HEK293T (cell line): Measurements from ENCODE around the gene LGALS12.

Experiments
- ARNT ChIP-seq: fragments of 450-650 bp; IDR thresholded peaks from 2 replicates; pipeline ENCODE4 v1.6.1; 2017; ENCODE audit warnings: mild to moderate bottlenecking
- BHLHE40 ChIP-seq: fragments of 450-650 bp; IDR thresholded peaks from 2 replicates; pipeline ENCODE4 v1.6.1; 2016; ENCODE audit warnings: mild to moderate bottlenecking, moderate library complexity, borderline replicate concordance
- ELF4 ChIP-seq: fragments of 450-650 bp; IDR thresholded peaks from 2 replicates; pipeline ENCODE4 v1.6.1; 2017; ENCODE audit warnings: antibody characterized with exemption
- FOXA1 ChIP-seq: fragments of 450-650 bp; IDR thresholded peaks from 2 replicates; pipeline ENCODE4 v1.6.1; 2016; ENCODE audit warnings: mild to moderate bottlenecking
- FOXK2 ChIP-seq: fragments of 450-650 bp; IDR thresholded peaks from 2 replicates; pipeline ENCODE4 v1.6.1; 2016; ENCODE audit warnings: mild to moderate bottlenecking
- FOXM1 ChIP-seq: fragments of 450-650 bp; IDR thresholded peaks from 2 replicates; pipeline ENCODE4 v1.6.1; 2017; ENCODE audit warnings: mild to moderate bottlenecking, borderline replicate concordance
- HDGF ChIP-seq: fragments of 450-650 bp; IDR thresholded peaks from 2 replicates; pipeline ENCODE4 v1.6.1; 2017; ENCODE audit warnings: antibody characterized with exemption, borderline replicate concordance
- NFRKB ChIP-seq: fragments of 450-650 bp; IDR thresholded peaks from 2 replicates; pipeline ENCODE4 v1.6.1; 2016; ENCODE audit warnings: mild to moderate bottlenecking, moderate library complexity
- SP1 ChIP-seq: fragments of 450-650 bp; IDR thresholded peaks from 2 replicates; pipeline ENCODE4 v1.6.1; 2017
- SUZ12 ChIP-seq: fragments of 450-650 bp; IDR thresholded peaks from 2 replicates; pipeline ENCODE4 v1.6.1; 2016; ENCODE audit warnings: mild to moderate bottlenecking
- TARDBP ChIP-seq: fragments of 450-650 bp; IDR thresholded peaks from 2 replicates; pipeline ENCODE4 v1.6.1; 2016

GRCh38 chr11:63536669-63537292, 30.9 kb downstream of the LGALS12 start, which contains the start of gene PLAAT4:
- TF ChIP-seq TARDBP (no peak), SP1 (no peak), FOXA1 (no peak), BHLHE40 (no peak), SUZ12 (no peak), FOXK2 (no peak), ARNT (no peak), NFRKB (no peak), FOXM1 (no peak), ELF4 (no peak), HDGF (no peak)
